Activated T-cell treated with anti-CD3 and anti-CD28 coated beads, Interleukin-2, amount 50 U/mL, for 48 hours (primary cell): ENCODE measurements around the gene AGAP1.
"Not testable (repeated sequence)": the region's sequence is repeated elsewhere in the genome, so short reads cannot be mapped to it uniquely, and the experiment has no call there.

Experiments
- DNase-seq, 2 experiments: peaks; one replicate each; pipeline ENCODE4 v3.0.0-alpha.2; 2020

The AGAP1 gene

GRCh38 chr2:235595422-235596010, 101.7 kb downstream of the AGAP1 start:
- DNase-seq, result peak; percentile 61

- no peak for DNase-seq
These were observed 102.4 kb downstream of the AGAP1 start for GRCh38 chr2:235596272-235596671.

GRCh38 chr2:235597081-235597615, 103.3 kb downstream of the AGAP1 start:
- DNase-seq, result no peak

- DNase-seq, result no peak
These were observed 104.2 kb downstream of the AGAP1 start for GRCh38 chr2:235598026-235598425.

- no peak for DNase-seq
These were observed 105.0 kb downstream of the AGAP1 start for GRCh38 chr2:235598532-235599531.

GRCh38 chr2:235599596-235600338, 105.9 kb downstream of the AGAP1 start:
- no peak for DNase-seq

GRCh38 chr2:235600406-235600805, 106.6 kb downstream of the AGAP1 start:
- no peak for DNase-seq

GRCh38 chr2:235600926-235601325, 107.1 kb downstream of the AGAP1 start:
- DNase-seq, result no peak

GRCh38 chr2:235601960-235602704, 108.3 kb downstream of the AGAP1 start:
- DNase-seq, result no peak

- DNase-seq, result not testable (repeated sequence)
These were observed 109.1 kb downstream of the AGAP1 start for GRCh38 chr2:235602971-235603370.

- no peak for DNase-seq
These were observed 109.8 kb downstream of the AGAP1 start for GRCh38 chr2:235603659-235604058.

GRCh38 chr2:235605312-235606003, 111.6 kb downstream of the AGAP1 start:
- DNase-seq, result no peak

- DNase-seq, result no peak
These were observed 112.3 kb downstream of the AGAP1 start for GRCh38 chr2:235606004-235606715.

GRCh38 chr2:235607546-235608199, 113.8 kb downstream of the AGAP1 start:
- DNase-seq, result no peak

GRCh38 chr2:235608200-235608887, 114.5 kb downstream of the AGAP1 start:
- DNase-seq, result no peak

- DNase-seq, result no peak
These were observed 115.5 kb downstream of the AGAP1 start for GRCh38 chr2:235609321-235609720.

GRCh38 chr2:235609746-235610145, 115.9 kb downstream of the AGAP1 start:
- no peak for DNase-seq

- DNase-seq, result no peak
These were observed 116.9 kb downstream of the AGAP1 start for GRCh38 chr2:235610696-235611257.

GRCh38 chr2:235611349-235611748, 117.5 kb downstream of the AGAP1 start:
- DNase-seq, result no peak

GRCh38 chr2:235611756-235612155, 117.9 kb downstream of the AGAP1 start:
- DNase-seq, result no peak
